AG09319 (cell line): ENCODE results near the gene ACOT6.

ENCODE experiments used
- DNase-seq: peaks from one replicate; pipeline ENCODE4 v3.0.0-alpha.2; 2010; ENCODE audit warnings: low read depth; ENCODE audit errors: extremely low read depth
- TF ChIP-seq, protein P1 (sequence below): IDR thresholded peaks from 2 replicates; pipeline ENCODE4 v1.5.1; 2011; ENCODE audit warnings: low read depth, mild to moderate bottlenecking, inconsistent platforms, low read length, moderate library complexity

ACOT6 gene

DNA sequence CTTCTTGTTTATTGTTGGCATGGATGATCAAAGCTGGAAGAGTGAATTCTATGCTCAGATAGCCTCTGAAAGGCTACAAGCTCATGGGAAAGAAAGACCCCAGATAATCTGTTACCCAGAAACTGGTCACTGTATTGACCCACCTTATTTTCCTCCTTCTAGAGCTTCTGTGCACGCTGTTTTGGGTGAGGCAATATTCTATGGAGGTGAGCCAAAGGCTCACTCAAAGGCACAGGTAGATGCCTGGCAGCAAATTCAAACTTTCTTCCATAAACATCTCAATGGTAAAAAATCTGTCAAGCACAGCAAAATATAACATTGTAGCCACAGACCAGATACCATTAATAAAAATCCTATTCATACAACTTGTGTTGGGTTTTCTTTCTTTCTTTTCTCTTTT is 7.2 kb downstream of the ACOT6 start:
- TF ChIP-seq, protein P1, sequence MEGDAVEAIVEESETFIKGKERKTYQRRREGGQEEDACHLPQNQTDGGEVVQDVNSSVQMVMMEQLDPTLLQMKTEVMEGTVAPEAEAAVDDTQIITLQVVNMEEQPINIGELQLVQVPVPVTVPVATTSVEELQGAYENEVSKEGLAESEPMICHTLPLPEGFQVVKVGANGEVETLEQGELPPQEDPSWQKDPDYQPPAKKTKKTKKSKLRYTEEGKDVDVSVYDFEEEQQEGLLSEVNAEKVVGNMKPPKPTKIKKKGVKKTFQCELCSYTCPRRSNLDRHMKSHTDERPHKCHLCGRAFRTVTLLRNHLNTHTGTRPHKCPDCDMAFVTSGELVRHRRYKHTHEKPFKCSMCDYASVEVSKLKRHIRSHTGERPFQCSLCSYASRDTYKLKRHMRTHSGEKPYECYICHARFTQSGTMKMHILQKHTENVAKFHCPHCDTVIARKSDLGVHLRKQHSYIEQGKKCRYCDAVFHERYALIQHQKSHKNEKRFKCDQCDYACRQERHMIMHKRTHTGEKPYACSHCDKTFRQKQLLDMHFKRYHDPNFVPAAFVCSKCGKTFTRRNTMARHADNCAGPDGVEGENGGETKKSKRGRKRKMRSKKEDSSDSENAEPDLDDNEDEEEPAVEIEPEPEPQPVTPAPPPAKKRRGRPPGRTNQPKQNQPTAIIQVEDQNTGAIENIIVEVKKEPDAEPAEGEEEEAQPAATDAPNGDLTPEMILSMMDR: no peak
- no peak for DNase-seq

DNA sequence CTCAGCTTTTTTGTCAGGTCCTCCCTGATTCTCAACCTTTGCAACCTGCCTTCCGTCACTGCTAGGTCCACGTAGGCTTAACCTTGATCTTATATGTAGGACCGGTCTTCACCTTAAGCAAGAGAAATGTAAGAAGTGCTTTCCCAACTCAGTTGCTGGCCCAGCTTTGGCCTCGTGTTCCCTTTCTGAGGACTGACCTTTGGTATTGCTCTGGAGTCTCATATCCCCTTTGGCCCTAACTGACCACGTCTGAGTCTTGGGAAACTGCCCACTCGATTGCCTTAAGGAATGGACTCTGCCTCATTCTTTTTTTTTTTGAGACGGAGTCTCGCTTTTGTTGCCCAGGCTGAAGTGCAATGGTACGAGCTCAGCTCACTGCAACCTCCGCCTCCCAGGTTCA is 8.0 kb downstream of the ACOT6 start:
- no peak for DNase-seq
- TF ChIP-seq, protein P1: no peak

DNA sequence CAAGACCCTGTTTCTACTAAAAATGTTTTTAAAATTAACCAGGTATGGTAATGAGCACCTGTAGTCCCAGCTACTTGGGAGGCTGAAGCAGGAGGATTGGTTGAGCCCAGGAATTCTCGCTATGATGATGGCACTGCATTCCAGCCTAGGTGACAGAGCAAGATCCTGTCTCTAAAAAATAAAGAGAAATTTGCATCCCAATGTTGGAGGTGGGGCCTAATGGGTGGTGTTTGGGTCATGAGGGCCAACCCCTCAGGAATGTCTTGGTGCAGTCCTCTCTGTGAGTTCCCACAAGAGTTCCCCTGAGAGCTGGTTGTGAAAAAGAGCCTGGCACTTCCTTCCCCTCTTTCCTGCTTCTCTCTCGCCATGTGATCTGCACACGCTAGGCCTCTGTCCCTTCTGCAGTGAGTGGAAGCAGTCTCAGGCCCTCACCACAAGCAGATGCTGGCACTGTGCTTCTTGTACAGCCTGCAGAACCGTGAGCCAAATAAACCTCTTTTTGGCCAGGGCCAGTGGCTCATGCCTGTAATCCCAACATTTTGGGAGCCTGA is 11.3 kb downstream of the ACOT6 start:
- TF ChIP-seq, protein P1: no peak
- no peak for DNase-seq

DNA sequence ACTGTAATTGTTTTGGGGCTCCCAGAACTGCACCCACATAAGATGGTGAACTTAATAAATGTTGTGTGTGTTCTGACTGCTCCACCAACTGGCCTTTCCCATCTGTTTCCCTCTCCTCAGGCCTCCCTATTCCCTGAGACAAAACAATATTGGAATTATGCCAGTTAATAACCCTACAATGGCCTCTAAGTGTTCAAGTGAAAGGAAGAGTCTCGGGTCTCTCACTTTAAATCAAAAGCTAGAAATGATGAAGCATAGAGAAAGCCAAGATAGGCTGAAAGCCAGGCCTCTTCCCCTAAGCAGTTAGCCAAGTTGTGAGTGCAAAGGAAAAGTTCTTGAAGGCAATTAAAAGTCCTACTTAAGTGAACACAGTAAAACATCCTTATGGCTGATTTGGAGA is 13.4 kb downstream of the ACOT6 start:
- TF ChIP-seq, protein P1: no peak
- no peak for DNase-seq

DNA sequence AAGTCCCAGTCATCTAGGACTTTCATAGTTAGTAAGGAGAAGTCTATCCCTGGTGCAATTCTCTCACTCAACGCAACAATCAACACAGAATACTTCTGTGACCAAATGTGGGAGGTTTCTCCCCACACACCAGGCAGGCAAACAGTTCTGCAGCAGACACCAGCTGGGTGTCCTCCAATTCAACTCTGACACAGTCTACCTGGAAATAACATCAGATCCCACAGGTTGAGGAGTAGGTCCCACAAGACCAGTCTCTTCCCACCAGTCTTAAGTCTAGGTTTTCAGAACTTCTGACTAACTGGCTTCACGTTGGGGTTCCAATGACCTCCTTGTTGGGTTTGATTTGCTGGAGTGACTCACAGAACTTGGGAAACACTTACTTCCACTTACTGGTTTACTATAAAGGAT is 14.8 kb downstream of the ACOT6 start:
- TF ChIP-seq, protein P1: no peak
- DNase-seq: no peak

DNA sequence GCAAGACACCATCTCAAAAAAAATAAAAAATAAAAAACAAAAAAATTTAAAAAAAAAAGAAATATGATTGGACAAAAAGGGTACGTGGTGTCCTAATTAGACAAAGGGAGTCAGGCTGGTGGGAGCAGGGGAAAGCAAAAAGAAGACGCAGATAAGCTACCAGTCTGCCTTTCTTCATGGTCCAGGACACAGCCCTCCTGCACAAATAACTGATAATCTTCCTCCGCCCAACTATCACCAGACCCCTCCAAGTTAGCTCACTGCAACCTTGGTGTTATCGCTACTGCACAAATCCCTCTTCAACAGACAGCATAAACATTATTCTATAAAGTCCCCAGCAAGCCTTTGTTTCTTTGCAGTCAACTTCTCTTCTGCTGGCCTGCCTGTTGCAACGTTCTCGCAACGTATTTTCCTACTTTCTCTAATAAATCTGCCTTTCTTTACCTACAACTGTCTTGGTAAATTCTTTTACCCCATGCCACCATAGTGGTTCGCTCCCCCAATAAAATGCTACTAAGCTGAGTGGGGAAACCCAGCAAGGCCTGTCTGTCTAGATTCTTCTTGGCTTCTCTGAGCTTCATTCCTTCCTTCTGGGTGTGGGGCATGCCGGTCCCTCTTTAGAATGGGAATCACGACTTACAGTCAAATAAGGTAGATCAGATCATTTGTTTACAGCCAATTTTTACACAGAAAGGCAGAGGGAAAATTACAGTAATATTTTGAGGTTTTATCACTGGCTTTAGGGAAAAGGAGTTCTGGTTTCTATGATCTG is 17.9 kb downstream of the ACOT6 start:
- TF ChIP-seq, protein P1: no peak
- no peak for DNase-seq

DNA sequence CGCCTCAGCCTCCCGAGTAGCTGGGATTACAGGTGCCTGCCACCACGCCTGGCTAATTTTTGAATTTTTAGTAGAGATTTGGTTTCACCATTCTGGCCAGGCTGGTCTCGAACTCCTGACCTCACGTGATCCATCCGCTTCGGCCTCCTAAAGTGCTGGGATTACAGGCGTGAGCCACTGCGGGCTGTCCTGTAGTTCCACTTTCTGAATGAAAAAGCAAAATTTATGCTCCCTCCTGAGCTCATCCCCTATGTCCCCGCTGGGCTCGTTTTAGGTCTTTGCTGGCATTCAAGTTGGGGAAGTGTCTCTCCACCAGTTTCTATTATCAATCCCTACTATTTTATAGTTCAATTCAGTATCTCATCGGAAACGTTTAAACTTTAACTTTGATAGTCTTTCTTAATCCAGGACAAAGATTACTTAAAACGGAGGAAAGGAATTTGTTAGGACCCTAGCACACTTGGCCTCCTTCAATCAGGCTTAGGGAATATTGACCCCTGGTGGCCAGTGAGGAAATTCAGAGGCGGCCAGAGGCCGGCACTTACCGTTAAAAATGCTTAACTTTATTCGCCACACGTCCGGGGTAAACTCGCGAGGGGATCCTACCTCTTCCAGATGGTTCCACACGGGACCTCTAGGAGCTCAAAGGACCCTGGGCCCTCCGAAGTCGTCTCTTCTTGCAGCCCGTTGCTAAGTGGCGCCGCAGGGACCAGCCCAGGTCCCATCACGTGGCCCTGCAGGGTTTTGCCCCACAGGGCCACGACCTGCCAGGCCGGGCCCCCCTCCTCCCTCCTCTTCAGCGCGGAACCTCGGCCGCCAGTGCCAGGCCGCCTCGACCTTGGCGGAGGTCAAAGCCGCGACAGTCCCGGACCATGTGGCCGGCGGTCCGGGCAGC is 21.0 kb downstream of the ACOT6 start:
- TF ChIP-seq, protein P1: peak; percentile 87
- peak; percentile 28 for DNase-seq
